ENCODE measurements around the gene LGALSL. TPM values are rescaled to one million over a fixed set of nuclear protein-coding genes. Genes with fewer than 3 reads are reported as not detected.

LGALSL gene
- total RNA-seq, 4 donors from 2014 or later, result 6.8 to 30.0 (median 15.5) TPM

- Histone ChIP-seq H3K9me3 (no peaks in the 10 kb centered on the region), H3K27ac (no peak overlapping the region), H3K27me3 (no peaks in the 10 kb centered on the region), H3K4me3 (no peak overlapping the region), H3K36me3 (no peaks in the 10 kb centered on the region), H3K4me1 (no peaks in the 10 kb centered on the region)
- intact Hi-C loops (cut with DNase I; ENCODE audit: low total_unique reads), result no loop called here
- TF ChIP-seq POLR2A (IDR thresholded peaks at IDR 0.05), result no peak
- TF ChIP-seq, protein P1, sequence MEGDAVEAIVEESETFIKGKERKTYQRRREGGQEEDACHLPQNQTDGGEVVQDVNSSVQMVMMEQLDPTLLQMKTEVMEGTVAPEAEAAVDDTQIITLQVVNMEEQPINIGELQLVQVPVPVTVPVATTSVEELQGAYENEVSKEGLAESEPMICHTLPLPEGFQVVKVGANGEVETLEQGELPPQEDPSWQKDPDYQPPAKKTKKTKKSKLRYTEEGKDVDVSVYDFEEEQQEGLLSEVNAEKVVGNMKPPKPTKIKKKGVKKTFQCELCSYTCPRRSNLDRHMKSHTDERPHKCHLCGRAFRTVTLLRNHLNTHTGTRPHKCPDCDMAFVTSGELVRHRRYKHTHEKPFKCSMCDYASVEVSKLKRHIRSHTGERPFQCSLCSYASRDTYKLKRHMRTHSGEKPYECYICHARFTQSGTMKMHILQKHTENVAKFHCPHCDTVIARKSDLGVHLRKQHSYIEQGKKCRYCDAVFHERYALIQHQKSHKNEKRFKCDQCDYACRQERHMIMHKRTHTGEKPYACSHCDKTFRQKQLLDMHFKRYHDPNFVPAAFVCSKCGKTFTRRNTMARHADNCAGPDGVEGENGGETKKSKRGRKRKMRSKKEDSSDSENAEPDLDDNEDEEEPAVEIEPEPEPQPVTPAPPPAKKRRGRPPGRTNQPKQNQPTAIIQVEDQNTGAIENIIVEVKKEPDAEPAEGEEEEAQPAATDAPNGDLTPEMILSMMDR (IDR thresholded peaks at IDR 0.05), result no peak
- DNase-seq, result no peak
These were observed 43.3 kb upstream of the LGALSL start for GRCh38 chr2:64410671-64411070.

- intact Hi-C loops (cut with DNase I; ENCODE audit: low total_unique reads), result no loop called here
These were observed 41.3 kb upstream of the LGALSL start for GRCh38 chr2:64412671-64413070.

GRCh38 chr2:64414736-64415435 is 39.1 kb upstream of the LGALSL start:
- no peak for TF ChIP-seq POLR2A (IDR thresholded peaks at IDR 0.05)
- TF ChIP-seq, protein P1 (IDR thresholded peaks at IDR 0.05), result no peak
- intact Hi-C loops (cut with DNase I; ENCODE audit: low total_unique reads), result no loop called here
- DNase-seq, result no peak
- Histone ChIP-seq H3K27ac (no peak overlapping the region), H3K36me3 (no peaks in the 10 kb centered on the region), H3K4me3 (no peak overlapping the region), H3K27me3 (no peaks in the 10 kb centered on the region), H3K4me1 (no peaks in the 10 kb centered on the region), H3K9me3 (no peaks in the 10 kb centered on the region)

More at GRCh38 chr2:64412671-64413070, 41.3 kb upstream of the LGALSL start:
- Histone ChIP-seq H3K27me3 (no peaks in the 10 kb centered on the region), H3K9me3 (no peaks in the 10 kb centered on the region), H3K36me3 (no peaks in the 10 kb centered on the region), H3K4me1 (no peaks in the 10 kb centered on the region), H3K4me3 (no peak overlapping the region), H3K27ac (no peak overlapping the region)
- DNase-seq, result no peak
- no peak for TF ChIP-seq POLR2A (IDR thresholded peaks at IDR 0.05)
- TF ChIP-seq, protein P1 (IDR thresholded peaks at IDR 0.05), result no peak

DNA sequence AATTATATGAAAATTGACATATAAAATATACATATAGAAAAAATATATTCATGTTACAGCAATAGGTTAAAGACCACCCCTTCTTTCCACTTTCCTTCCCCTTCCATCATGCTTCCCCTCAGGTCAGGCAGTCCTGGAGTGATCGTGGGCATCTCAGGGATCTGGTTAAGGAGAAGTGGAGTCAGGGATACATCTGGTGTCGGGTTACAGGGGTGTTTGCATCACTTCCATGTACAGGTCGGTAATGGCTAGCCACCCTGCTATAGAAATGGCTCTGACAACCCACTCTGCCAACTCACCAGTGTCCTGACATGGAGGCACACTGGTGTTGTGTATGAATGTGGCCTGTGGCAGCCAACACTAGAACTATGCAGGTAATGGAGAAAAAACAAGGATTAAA is 36.3 kb upstream of the LGALSL start:
- H3K9me3 ChIP-seq, result no peaks in the 10 kb centered on the region
- H3K4me1 ChIP-seq, result no peaks in the 10 kb centered on the region
- intact Hi-C loops (cut with DNase I; ENCODE audit: low total_unique reads), result no loop called here
- no peaks in the 10 kb centered on the region for H3K27me3 ChIP-seq
- no peak overlapping the region for H3K27ac ChIP-seq
- no peaks in the 10 kb centered on the region for H3K36me3 ChIP-seq
- no peak for TF ChIP-seq POLR2A (IDR thresholded peaks at IDR 0.05)
- TF ChIP-seq, protein P1 (IDR thresholded peaks at IDR 0.05), result no peak
- DNase-seq, result no peak
- no peak overlapping the region for H3K4me3 ChIP-seq

- H3K4me1 ChIP-seq, result no peaks in the 10 kb centered on the region
- no peak overlapping the region for H3K27ac ChIP-seq
- H3K27me3 ChIP-seq, result no peaks in the 10 kb centered on the region
- no peak overlapping the region for H3K4me3 ChIP-seq
- TF ChIP-seq, protein P1 (IDR thresholded peaks at IDR 0.05), result no peak
- TF ChIP-seq POLR2A (IDR thresholded peaks at IDR 0.05), result no peak
- no peaks in the 10 kb centered on the region for H3K36me3 ChIP-seq
- no peaks in the 10 kb centered on the region for H3K9me3 ChIP-seq
- DNase-seq, result no peak
- intact Hi-C loops (cut with DNase I; ENCODE audit: low total_unique reads), result no loop called here
These were observed 34.3 kb upstream of the LGALSL start for GRCh38 chr2:64419596-64420165.

All from uterus (tissue), 4 donors.